SK-N-MC (cell line): ENCODE results near the gene VEPH1.

Source experiments
- EZH2 ChIP-seq: fragments of 200-600 bp; sonication (generic); IDR thresholded peaks from one replicate; pipeline ENCODE4 v1.6.1; 2017; ENCODE audit warnings: antibody characterized with exemption
- FOXP2 ChIP-seq: optimal IDR thresholded peaks from 2 replicates; pipeline ENCODE3; 2011; ENCODE audit warnings: mild to moderate bottlenecking, moderate library complexity; ENCODE audit not compliant: insufficient read depth; ENCODE audit errors: extremely low read length, control extremely low read depth
- POLR2AphosphoS5 ChIP-seq: IDR thresholded peaks from 2 replicates; pipeline ENCODE4 v1.6.1; 2012; ENCODE audit warnings: mild to moderate bottlenecking, low read depth, low read length, borderline replicate concordance

- TF ChIP-seq POLR2AphosphoS5 (no peak), EZH2 (no peak), FOXP2 (no peak)
Observed at GRCh38 chr3:157379525-157380140, 123.6 kb downstream of the VEPH1 start.
